OCI-LY1 (cell line): ENCODE measurements around the gene ELSPBP1.

Experiments used
- H2AFZ ChIP-seq: fragments of 200-600 bp; sonication (generic), shearing (Covaris generic); 2 replicates; pipeline ENCODE4 v1.6.0; 2014; ENCODE audit warnings: antibody characterized with exemption, mild to moderate bottlenecking, low read length
- H3F3A ChIP-seq: fragments of 200-600 bp; sonication (generic), shearing (Covaris generic); 2 replicates; pipeline ENCODE4 v1.6.0; 2014; ENCODE audit warnings: mild to moderate bottlenecking, antibody characterized with exemption, low read length, moderate library complexity; ENCODE audit not compliant: insufficient read depth
- H3K27ac ChIP-seq: fragments of 200-600 bp; sonication (generic); 2 replicates; pipeline ENCODE4 v1.5.1; 2014; ENCODE audit warnings: low read length, mixed run types, mild to moderate bottlenecking, low read depth; ENCODE audit not compliant: poor library complexity, severe bottlenecking
- H3K27me3 ChIP-seq: fragments of 200-600 bp; sonication (generic); 2 replicates; pipeline ENCODE4 v1.6.0; 2014; ENCODE audit warnings: antibody characterized with exemption, mild to moderate bottlenecking, low read length, moderate library complexity; ENCODE audit not compliant: insufficient read depth
- H3K36me3 ChIP-seq: fragments of 200-600 bp; sonication (generic); 2 replicates; pipeline ENCODE4 v1.6.1; 2014; ENCODE audit warnings: mild to moderate bottlenecking, antibody characterized with exemption, low read length, moderate library complexity, mixed read lengths; ENCODE audit not compliant: insufficient read depth
- H3K4me1 ChIP-seq: fragments of 200-600 bp; sonication (generic); 2 replicates; pipeline ENCODE4 v1.5.1; 2014; ENCODE audit warnings: mild to moderate bottlenecking, low read length, moderate library complexity; ENCODE audit not compliant: insufficient read depth, severe bottlenecking
- H3K4me2 ChIP-seq: fragments of 200-600 bp; sonication (generic), shearing (Covaris generic); 2 replicates; pipeline ENCODE4 v1.6.1; 2014; ENCODE audit warnings: low read length
- H3K4me3 ChIP-seq: fragments of 200-600 bp; sonication (generic); 2 replicates; pipeline ENCODE4 v1.5.1; 2014; ENCODE audit warnings: low read length, low read depth, mild to moderate bottlenecking, mixed read lengths; ENCODE audit not compliant: poor library complexity, severe bottlenecking
- H3K79me2 ChIP-seq: fragments of 200-600 bp; shearing (Covaris generic); 2 replicates; pipeline ENCODE4 v1.6.1; 2016; ENCODE audit warnings: mixed run types, low read length, mixed read lengths; ENCODE audit not compliant: insufficient read depth
- H3K9ac ChIP-seq: fragments of 200-600 bp; sonication (generic), shearing (Covaris generic); 2 replicates; pipeline ENCODE4 v1.6.1; 2014; ENCODE audit warnings: mild to moderate bottlenecking, low read length, mixed read lengths
- H3K9me2 ChIP-seq: fragments of 200-600 bp; sonication (generic), shearing (Covaris generic); 2 replicates; pipeline ENCODE4 v1.6.1; 2014; ENCODE audit warnings: low read depth, mild to moderate bottlenecking, low read length, mixed read lengths
- H3K9me3 ChIP-seq: fragments of 200-600 bp; shearing (Covaris generic); 2 replicates; pipeline ENCODE4 v1.6.1; 2014; ENCODE audit warnings: low read length, mixed read lengths
- H4K20me1 ChIP-seq: fragments of 200-600 bp; sonication (generic), shearing (Covaris generic); 2 replicates; pipeline ENCODE4 v1.6.0; 2016; ENCODE audit warnings: mild to moderate bottlenecking, low read length; ENCODE audit not compliant: insufficient read depth
- CTCF ChIP-seq: fragments of 200-600 bp; sonication (generic), shearing (Covaris generic); IDR thresholded peaks from 2 replicates; pipeline ENCODE4 v1.5.1; 2017; ENCODE audit warnings: mild to moderate bottlenecking, antibody characterized with exemption, low read length, moderate library complexity, mixed read lengths
- EZH2 ChIP-seq: fragments of 200-600 bp; sonication (generic), shearing (Covaris generic); IDR thresholded peaks from 2 replicates; pipeline ENCODE4 v1.8.0; 2017; ENCODE audit warnings: borderline replicate concordance, mixed run types, mild to moderate bottlenecking, antibody characterized with exemption, low read length, moderate library complexity, mixed read lengths

The ELSPBP1 gene

DNA sequence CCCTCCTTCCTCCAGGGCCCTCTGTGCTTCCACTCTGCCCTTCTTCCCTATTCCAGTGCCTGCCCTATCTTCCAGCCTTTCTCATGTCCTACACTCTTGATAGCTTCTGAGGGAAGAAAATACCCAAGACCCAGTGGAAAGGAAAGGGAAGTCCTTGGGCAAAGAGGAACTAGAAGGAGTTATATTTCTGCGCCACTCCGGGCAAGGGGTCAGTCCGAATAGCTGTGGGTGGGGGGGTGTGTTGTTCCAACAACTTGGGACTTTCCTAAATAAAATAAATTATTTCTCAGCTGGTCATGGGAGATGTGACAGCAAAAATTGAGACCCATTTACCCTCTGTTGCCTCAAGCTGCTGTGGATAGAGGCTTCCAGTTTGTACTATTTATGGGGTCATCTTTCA, 26.3 kb downstream of the ELSPBP1 start:
- H3K27ac ChIP-seq = no peak overlapping the region
- H3K4me2 ChIP-seq = no peak overlapping the region
- TF ChIP-seq CTCF = no peak
- no peak for TF ChIP-seq EZH2
- H3K4me1 ChIP-seq = no peaks in the 10 kb centered on the region
- no peak overlapping the region for H3K4me3 ChIP-seq
- no peaks in the 10 kb centered on the region for H4K20me1 ChIP-seq
- H3K9me3 ChIP-seq = no peaks in the 10 kb centered on the region
- H3K79me2 ChIP-seq = no peaks in the 10 kb centered on the region
- H3K27me3 ChIP-seq = 0 out of 2 replicates have a peak, but pooled peaks cover 2% of the 10 kb centered on the region
- no peak overlapping the region for H2AFZ ChIP-seq
- no peak overlapping the region for H3K9ac ChIP-seq
- no peaks in the 10 kb centered on the region for H3K9me2 ChIP-seq
- H3F3A ChIP-seq = no peaks in the 10 kb centered on the region
- no peaks in the 10 kb centered on the region for H3K36me3 ChIP-seq

DNA sequence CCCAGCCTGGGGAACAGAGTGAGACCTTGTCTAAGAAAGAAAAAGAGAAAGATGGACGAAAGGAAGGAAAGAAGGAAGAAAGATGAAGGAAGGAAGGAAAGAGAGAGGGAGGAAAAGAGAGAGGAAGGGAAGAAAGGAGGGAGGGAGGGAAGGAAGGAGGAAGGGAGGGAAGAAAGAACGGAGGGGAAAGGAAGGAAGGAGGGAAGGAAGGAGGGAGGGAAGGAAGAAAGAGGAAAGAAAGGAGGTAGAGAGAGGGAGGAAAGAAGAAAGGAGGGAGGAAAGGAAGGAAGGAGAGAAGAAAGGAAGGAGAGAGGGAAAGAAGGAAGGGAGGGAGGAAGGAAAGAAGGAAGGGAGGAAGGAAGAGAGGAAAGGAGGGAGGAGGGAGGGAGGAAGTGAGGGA, 28.6 kb downstream of the ELSPBP1 start:
- no peak overlapping the region for H2AFZ ChIP-seq
- H3K9ac ChIP-seq = no peak overlapping the region
- no peaks in the 10 kb centered on the region for H3F3A ChIP-seq
- no peaks in the 10 kb centered on the region for H4K20me1 ChIP-seq
- H3K4me1 ChIP-seq = no peaks in the 10 kb centered on the region
- TF ChIP-seq EZH2 = no peak
- TF ChIP-seq CTCF = no peak
- no peak overlapping the region for H3K4me3 ChIP-seq
- H3K27me3 ChIP-seq = no peaks in the 10 kb centered on the region
- H3K27ac ChIP-seq = no peak overlapping the region
- H3K9me3 ChIP-seq = no peaks in the 10 kb centered on the region
- no peaks in the 10 kb centered on the region for H3K36me3 ChIP-seq
- no peaks in the 10 kb centered on the region for H3K9me2 ChIP-seq
- H3K79me2 ChIP-seq = no peaks in the 10 kb centered on the region
- H3K4me2 ChIP-seq = no peak overlapping the region

DNA sequence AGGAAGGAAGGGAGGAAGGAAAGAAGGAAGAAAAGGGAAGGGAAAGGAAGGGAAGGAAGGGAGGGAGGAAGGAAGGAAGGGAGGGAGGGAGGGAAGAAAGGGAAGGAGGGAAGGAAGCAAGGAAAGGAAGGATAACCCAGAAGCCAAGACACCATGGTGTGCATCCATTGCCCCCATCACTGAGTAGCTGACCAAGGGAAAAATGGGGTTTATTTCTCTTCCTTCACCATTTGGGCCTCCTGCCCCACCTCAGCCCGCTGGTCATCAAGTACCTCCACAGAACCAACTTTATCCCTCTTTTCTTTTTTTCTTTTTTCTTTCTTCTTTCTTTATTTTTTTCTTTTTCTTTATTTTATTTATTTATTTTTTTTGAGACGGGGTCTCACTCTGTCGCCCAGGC, 29.1 kb downstream of the ELSPBP1 start:
- H3K4me1 ChIP-seq = no peaks in the 10 kb centered on the region
- H4K20me1 ChIP-seq = no peaks in the 10 kb centered on the region
- no peaks in the 10 kb centered on the region for H3K9me3 ChIP-seq
- H3K79me2 ChIP-seq = no peaks in the 10 kb centered on the region
- no peaks in the 10 kb centered on the region for H3K9me2 ChIP-seq
- no peak overlapping the region for H3K4me2 ChIP-seq
- TF ChIP-seq EZH2 (no peak), CTCF (no peak)
- H3K27ac ChIP-seq = no peak overlapping the region
- no peaks in the 10 kb centered on the region for H3K27me3 ChIP-seq
- no peak overlapping the region for H3K4me3 ChIP-seq
- H3K9ac ChIP-seq = no peak overlapping the region
- no peaks in the 10 kb centered on the region for H3F3A ChIP-seq
- no peaks in the 10 kb centered on the region for H3K36me3 ChIP-seq
- no peak overlapping the region for H2AFZ ChIP-seq
